Transverse colon (tissue), 4 donors: ENCODE results near the gene ZSCAN26.

Source experiments
- CTCF ChIP-seq, 5 experiments: fragments of 200-600 bp in 3 of 5; fragments of 450-650 bp in 2 of 5; sonication (generic) in 3 of 5; IDR thresholded peaks; 1 replicate in 2 of 5; 2 replicates in 3 of 5; pipeline ENCODE4 v1.5.1; 2016 to 2017; ENCODE audit warnings: antibody characterized with exemption in 5 of 5, inconsistent platforms in 3 of 5, mild to moderate bottlenecking in 2 of 5, moderate library complexity in 1 of 5
- POLR2A ChIP-seq: fragments of 450-650 bp; IDR thresholded peaks from one replicate; pipeline ENCODE4 v1.6.1; 2016; ENCODE audit warnings: antibody characterized with exemption, mild to moderate bottlenecking, moderate library complexity
- POLR2AphosphoS5 ChIP-seq, 3 donors: sonication (generic); formaldehyde crosslinking; IDR thresholded peaks; one replicate each; pipeline ENCODE4 v1.6.1; 2016; ENCODE audit warnings: antibody characterized with exemption in 3 of 3

DNA sequence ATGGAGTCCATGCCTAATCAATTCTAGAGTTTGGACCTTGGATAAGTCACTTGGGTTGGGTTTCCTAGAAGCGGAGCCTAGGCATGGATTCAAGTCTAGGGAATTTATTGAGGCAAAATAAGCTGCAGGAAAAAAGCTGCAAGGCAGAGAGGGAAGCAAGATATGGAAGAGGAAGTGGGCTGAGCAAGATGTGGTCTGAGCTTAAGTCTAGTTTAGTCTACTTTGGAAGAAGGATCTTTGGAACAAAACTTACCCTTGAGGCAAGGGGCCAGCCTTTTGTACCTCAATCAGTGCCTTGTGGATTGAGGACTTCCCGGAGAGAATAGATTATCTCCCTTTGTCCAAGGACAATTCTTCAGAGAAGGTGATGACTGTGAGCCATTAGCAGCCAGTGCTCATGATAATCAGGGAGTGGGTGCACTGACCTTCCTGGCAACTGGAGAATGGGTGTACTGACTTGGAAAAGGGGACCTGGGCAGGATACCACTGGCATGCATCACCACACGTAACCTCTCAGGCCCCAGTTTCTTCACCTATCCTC is 31.0 kb upstream of the ZSCAN26 start:
- no peak for TF ChIP-seq CTCF (IDR thresholded peaks at IDR 0.05)
- TF ChIP-seq POLR2A: no peak
- no peak for TF ChIP-seq POLR2AphosphoS5 (IDR thresholded peaks at IDR 0.05)
